OCI-M1 (cell line): ENCODE data around the gene DNAH11.

Source experiments
- DNase-seq: peaks from one replicate; lab custom pipeline; 2025; lab: John Stamatoyannopoulos, UW

DNAH11 gene

DNA sequence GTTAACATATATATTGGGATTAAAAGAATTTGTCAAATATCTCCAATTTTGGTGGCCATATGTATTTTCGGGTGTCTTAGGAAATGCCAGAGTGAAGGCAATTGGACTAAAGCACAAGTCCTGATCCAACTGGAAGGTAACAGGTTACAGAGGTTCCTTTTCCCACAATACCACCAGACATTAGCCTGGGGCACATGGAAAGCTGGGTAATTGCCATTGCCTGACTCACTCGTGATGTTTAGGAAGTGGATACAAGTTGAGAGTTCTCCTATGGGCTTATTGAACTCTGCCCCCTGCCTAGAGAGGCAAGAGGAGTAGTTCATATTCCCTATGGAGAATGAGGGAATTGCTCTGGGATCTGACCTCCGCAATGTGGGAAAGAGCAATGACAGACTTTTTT, 5.7 kb downstream of the DNAH11 start:
- DNase-seq, result no peak

DNA sequence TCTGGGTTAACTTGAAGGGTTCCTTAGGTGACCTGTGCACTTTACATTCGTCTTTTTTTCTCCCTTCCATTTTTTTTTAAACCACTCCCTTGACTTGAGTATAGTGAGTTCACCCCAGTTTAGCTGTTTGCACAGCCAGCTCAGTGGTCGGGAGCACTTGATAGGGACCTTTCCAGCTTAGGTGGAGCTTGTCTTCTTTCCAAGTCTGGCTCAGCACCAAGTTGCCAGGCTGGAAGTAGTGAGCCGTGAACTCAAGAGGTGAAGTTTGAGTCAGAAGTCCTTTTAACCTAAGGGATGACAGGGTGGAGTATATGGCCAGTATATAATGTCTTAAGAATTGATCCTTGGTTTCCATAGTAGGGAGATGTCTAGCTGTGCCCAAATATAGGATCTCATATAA, 7.2 kb downstream of the DNAH11 start:
- no peak for DNase-seq

DNA sequence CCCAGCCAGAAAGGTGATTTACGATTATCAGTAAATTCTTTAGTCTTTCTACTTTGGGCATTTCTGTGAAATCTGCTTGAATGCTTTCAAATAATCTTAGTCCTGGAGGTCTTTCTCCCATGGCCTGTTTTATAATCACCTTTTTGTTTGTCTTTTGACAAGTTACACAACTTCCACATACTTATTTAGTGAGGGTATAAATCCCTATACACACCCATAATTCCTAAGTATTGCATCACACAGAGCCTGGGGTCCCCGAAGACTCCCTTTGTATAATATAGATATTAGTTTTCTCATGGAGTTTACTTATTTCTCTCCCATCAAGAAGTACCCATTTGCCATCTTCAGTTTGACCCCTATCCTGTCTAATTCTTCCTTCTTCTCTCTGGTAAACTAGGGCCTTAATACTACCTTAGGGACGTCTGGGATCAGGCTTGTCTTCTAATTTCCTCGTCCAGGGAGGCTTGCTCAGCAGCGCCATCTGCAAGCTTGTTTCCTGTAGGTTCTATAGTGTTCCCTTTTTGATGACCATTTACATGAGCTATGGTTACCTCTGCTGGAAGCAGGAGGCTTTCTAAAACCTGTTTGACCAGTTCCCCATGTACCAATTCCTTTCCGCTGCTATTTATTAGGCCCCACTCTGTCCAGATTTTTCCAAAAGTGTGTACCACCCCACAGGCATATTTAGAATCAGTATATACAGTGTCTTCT, 8.1 kb downstream of the DNAH11 start:
- peak; percentile 4 for DNase-seq

GRCh38 chr7:21562385-21562784, 19.5 kb downstream of the DNAH11 start:
- no peak for DNase-seq

DNA sequence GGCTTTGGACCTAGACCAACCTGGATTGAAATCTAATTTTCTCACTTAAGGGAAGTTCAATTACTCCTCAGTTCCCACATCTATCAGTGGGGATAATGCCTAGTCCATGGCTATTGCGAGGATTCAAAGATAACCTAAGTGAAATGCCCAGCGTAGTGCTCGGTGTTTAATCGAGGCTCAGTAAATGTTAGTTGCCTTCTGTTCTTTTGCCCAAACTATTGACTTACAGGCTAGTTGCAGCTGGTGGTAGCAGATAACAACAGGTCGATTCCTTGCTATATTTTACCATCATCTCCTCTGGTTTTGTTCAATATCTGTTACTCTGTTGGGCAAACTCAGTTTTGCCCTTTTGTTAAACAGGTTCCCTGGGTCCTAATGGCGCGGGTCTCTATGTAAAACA, 22.8 kb downstream of the DNAH11 start:
- DNase-seq, result no peak

GRCh38 chr7:21566094-21566493, 23.3 kb downstream of the DNAH11 start:
- DNase-seq, result peak; percentile 3

DNA sequence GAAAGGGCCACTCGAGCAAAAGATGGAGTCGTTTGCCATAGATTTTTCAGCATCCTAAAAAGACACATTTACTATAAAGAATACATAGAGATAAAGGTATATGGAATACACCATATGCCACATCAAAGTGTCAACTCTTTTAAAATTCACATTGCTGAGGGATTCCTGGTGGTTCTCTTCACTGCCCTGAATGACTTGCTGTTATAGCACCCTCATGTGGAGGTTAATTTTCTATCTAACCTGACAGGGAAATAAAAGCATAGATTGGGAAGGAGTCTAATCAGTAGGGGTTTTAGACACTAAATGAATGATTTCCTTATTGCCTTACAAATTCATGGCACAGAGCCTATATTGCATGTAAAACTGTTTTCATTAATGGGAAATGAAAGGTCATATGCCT, 25.9 kb downstream of the DNAH11 start:
- DNase-seq, result peak; percentile 41

DNA sequence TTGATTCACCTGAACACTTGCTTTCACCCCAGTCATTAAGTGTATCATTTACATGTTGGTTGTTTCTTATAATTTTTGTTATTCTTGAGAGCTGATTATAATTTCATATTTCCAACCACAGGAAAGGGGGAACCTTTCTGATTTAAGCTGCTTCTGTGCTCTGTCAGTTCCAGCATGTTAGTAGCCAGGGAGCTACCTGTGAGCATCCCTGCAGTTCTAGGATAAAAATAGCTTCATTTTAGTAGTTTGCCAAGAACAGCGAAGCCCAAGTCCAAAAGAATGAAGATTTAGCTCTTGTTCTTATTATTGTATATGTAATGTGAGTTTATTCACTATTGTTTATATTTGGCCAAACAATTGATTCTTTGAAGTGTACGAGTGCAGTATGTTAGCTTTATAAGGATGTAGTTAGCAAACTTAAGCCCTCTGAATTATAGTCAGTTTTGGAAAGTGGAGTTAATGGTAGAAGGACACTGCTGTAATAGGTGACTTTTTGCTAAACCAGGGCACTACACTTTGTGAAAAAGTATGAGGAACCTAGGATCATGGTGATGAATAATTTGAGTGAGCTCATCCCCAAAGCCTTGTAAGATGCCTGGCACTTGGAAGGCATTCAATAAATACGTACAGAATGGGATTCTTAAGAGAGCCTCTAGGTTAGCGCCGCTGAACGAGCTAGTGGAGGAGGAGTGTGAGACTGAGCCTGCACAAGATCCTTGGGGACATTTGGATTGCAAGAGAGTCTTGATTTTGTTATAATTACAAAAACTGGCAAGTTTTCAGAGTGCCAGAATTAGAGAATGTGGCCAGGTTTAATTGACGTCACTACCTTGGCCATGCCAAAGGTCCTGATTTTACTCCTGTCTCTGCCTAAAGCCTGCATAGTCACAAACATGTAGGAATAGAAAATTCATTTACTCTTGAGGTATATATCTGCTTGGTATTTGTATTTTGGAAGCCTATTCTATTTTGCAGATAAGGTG, 29.8 kb downstream of the DNAH11 start:
- no peak for DNase-seq

GRCh38 chr7:21579341-21580072, 36.7 kb downstream of the DNAH11 start:
- no peak for DNase-seq

GRCh38 chr7:21580073-21580521, 37.3 kb downstream of the DNAH11 start:
- DNase-seq, result peak; percentile 35

GRCh38 chr7:21585070-21585724, 42.4 kb downstream of the DNAH11 start:
- no peak for DNase-seq

DNA sequence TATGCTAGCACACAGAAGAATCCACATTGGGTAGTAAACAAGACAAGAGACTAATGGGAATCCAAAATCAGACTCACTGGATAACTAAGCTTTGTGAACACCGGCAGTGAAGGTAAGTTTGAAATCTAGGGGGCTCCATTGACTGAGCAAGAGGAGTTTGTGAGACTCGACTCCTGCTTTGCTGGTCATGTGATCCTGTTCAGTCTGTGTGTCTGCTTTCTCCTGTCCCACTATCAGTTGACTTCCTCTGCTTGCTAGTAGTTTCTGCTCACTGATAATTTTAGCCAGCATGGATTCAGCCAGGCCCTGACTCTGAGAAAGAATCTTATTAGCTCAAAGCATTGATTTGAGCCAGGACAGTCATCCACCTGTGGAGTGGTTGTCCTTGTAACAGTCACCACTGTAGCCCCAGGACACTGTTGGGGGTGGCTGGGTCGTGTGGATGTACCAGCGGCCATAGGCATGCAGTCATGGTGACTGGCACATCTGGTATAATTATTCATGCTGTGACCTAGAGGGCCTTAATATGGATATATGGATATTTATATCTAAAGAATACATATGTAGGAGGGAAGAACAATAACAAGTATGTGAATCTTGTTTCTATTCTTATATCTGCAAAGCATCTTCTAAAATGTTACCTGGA, 44.4 kb downstream of the DNAH11 start:
- DNase-seq, result peak; percentile 3

DNA sequence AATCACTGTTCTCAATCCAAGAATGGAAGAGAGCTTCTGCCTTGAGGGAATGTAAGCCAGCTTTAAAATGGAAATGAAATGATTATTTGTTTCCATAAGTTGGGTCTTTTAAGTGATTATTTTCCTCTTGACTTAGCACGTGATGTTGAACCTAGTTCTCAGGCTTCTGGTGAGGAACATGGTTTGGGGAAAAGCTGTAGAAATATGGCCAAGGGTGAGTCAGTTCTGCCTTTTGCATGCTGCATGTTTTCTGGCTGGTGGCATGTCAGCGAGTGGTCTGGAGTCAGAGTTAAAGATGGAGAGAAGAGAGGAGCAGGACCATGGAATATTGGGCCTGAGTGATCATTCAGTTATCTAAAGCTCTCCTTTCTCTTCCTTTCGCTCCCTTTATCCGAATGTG, 54.0 kb downstream of the DNAH11 start:
- DNase-seq, result no peak

DNA sequence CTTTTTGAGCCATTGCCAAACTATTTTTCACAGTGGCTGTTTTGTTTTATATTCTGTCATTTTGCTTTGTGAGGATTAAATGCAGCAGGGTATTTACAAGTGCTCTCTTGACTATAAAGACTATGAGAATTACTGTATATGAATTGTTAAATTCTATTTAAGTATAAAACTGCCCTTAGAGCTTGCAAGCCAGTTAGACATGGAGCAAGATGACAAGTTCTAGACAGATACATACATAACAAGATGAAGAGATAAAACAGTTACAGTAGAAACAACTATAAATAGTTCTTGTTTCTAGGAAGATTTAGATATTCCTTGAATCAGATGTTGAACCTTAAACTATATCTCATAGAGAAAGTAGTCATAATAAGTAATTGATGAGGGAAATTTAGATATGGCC, 60.6 kb downstream of the DNAH11 start:
- peak; percentile 5 for DNase-seq

DNA sequence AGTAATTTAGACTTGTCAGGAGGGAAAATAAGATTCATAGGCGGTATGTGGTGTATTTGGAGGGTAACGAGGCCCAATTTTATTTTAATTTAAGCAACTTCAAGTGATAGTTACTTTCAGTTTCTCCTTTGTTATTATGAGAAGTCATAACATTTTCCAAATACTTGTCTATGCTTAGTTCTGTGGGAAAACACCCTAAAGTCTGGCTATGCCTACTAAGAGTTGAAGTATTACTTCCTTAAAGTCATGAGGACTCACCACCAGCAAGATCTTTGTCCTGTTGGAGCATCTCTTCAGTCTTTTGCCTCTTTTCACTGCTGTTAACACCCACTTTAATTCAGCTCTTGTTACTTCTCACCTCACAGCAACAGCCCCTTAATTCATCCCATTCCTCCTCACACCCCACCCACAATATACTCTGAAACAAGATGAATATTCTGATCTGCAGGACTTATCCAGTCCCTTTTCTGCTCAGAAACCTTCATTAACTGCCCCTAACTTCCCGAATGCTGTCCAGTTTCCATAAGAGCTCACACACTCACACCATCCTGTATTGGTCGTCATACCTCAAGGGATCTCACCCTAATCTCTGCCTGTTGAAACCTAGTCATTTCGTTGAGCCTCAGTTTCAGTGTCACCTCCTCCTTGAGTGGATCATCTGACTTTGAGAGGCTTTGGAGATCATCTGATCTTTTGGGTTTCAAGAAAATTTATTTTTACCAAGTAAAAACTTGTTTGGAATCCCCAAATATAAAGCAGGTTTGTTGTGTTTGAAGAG, 61.3 kb downstream of the DNAH11 start:
- no peak for DNase-seq

GRCh38 chr7:21605008-21605585, 62.3 kb downstream of the DNAH11 start:
- no peak for DNase-seq

GRCh38 chr7:21608465-21608864, 65.6 kb downstream of the DNAH11 start:
- DNase-seq, result no peak

DNA sequence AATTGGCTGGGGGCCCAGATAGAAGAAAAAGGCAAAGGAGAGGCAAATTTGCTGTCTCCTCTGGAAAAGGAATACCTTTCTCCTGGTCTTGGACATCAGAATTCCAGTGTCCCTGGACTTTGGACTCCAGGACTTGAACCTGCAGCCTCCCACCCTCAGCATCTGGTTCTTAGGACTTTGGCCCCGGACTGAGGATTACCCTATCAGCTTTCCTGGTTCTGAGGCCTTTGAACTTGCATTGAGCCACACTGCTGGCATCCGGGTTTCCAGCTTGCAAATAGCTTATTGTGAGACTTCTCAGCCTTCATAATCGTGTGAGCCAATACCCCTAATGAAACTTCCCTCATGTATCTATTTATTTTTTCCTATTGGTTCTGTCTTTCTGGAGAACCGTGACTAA, 68.3 kb downstream of the DNAH11 start:
- DNase-seq, result no peak

GRCh38 chr7:21616091-21616490, 73.3 kb downstream of the DNAH11 start:
- DNase-seq, result no peak

GRCh38 chr7:21616796-21617436, 74.1 kb downstream of the DNAH11 start:
- DNase-seq, result peak; percentile 15
